WI38 (cell line): ENCODE results near the gene TEX26.
"Not testable (repeated sequence)": the region's sequence is repeated elsewhere in the genome, so short reads cannot be mapped to it uniquely, and the experiment has no call there.

Experiments
- H3K4me3 ChIP-seq: 2 replicates; pipeline ENCODE4 v1.5.1; 2011; ENCODE audit warnings: low read depth, mild to moderate bottlenecking, control low read depth, low read length
- CTCF ChIP-seq: IDR thresholded peaks from 2 replicates; pipeline ENCODE4 v1.5.1; 2012; ENCODE audit warnings: low read depth, mild to moderate bottlenecking, control low read depth, low read length

TEX26 gene

GRCh38 chr13:30920162-30920909 is 12.1 kb upstream of the TEX26 start:
- TF ChIP-seq CTCF: no peak
- H3K4me3 ChIP-seq: no peak overlapping the region

GRCh38 chr13:30923418-30923817 is 9.0 kb upstream of the TEX26 start:
- TF ChIP-seq CTCF: no peak
- no peak overlapping the region for H3K4me3 ChIP-seq

- H3K4me3 ChIP-seq: no peak overlapping the region
- TF ChIP-seq CTCF: no peak
Observed at GRCh38 chr13:30924721-30925120, 7.7 kb upstream of the TEX26 start.

- H3K4me3 ChIP-seq: no peak overlapping the region
- no peak for TF ChIP-seq CTCF
Observed at GRCh38 chr13:30925429-30925828, 7.0 kb upstream of the TEX26 start.

- TF ChIP-seq CTCF: no peak
- no peak overlapping the region for H3K4me3 ChIP-seq
Observed at GRCh38 chr13:30926781-30927180, 5.7 kb upstream of the TEX26 start.

GRCh38 chr13:30927188-30927587 is 5.3 kb upstream of the TEX26 start:
- not testable (repeated sequence) for H3K4me3 ChIP-seq

GRCh38 chr13:30927595-30927994 is 4.9 kb upstream of the TEX26 start:
- no peak for TF ChIP-seq CTCF

GRCh38 chr13:30928978-30929377 is 3.5 kb upstream of the TEX26 start:
- H3K4me3 ChIP-seq: no peak overlapping the region
- no peak for TF ChIP-seq CTCF

More at GRCh38 chr13:30927595-30927994, 4.9 kb upstream of the TEX26 start:
- no peak overlapping the region for H3K4me3 ChIP-seq
